Measurements from ENCODE around the gene PXK. TPM values are rescaled to one million over a fixed set of nuclear protein-coding genes. Genes with fewer than 3 reads are reported as not detected.
A peak's percentile ranks its signal among the peaks of the same experiment; 100 is the strongest.

Gene PXK
- total and polyA plus RNA-seq, 12 donors, result 5.6 to 40.5 (median 25.3) TPM

DNA sequence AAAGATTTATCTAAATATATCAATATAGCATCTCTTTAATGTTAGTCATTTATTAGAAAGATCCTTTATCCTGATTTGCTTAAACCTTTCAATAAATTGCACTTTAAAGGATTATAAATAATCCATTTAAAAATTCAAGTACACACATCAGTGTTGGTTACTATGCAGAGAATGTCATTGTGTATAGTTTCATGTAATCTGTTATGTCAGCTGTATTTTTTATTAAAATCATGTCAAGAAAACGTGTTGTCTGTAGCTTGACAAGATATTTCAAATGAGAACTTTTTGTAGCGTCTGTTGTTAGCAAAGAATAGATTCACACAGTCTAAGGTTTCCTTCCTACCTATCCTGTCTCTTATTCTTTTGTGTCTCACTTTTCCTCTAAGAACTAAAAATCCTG lies 93.1 kb downstream of the PXK start:
- no peaks in the 10 kb centered on the region for H3K27me3 ChIP-seq
- H3K9me3 ChIP-seq (replicated peaks in 1 of 3), result no peaks in the 10 kb centered on the region
- TF ChIP-seq POLR2A (IDR thresholded peaks at IDR 0.05) (no peak), CTCF (IDR thresholded peaks at IDR 0.05) (no peak)
- WGBS, 4 donors, result 68 to 76% (median 73%) methylated on average over 2 of the region's 2 CpGs
- no peaks in the 10 kb centered on the region for H3K4me1 ChIP-seq (replicated peaks in 1 of 2)
- H3K36me3 ChIP-seq (replicated peaks in 1 of 2), result peaks cover 0 to 82% of the 10 kb centered on the region in 2 donors
- intact Hi-C loops (cut with DNase I), result loop anchor here in 1 of 2 donors (10.0 kb wide), 1 partner anchor 109 kb away; the partner anchor contains the start of gene ACOX2
- H3K4me3 ChIP-seq, result no peak overlapping the region
- no peak for DNase-seq
- H3K27ac ChIP-seq, result no peak overlapping the region

- Histone ChIP-seq H3K36me3 (replicated peaks in 1 of 2) (peaks cover 0 to 81% of the 10 kb centered on the region in 2 donors), H3K4me1 (replicated peaks in 1 of 2) (peaks cover 10% of the 10 kb centered on the region in 2 donors), H3K9me3 (replicated peaks in 1 of 3) (no peaks in the 10 kb centered on the region), H3K27ac (no peak overlapping the region), H3K27me3 (no peaks in the 10 kb centered on the region), H3K4me3 (no peak overlapping the region)
- WGBS, 4 donors, result 70 to 81% (median 79%) methylated on average over 7 of the region's 7 CpGs
- TF ChIP-seq POLR2A (IDR thresholded peaks at IDR 0.05), result no peak
- no peak for TF ChIP-seq CTCF (IDR thresholded peaks at IDR 0.05)
- DNase-seq, result no peak
- intact Hi-C loops (cut with DNase I), result loop anchor here in 1 of 2 donors (10.0 kb wide), 1 partner anchor 107 kb away; the partner anchor contains the start of gene ACOX2
Observed at GRCh38 chr3:58427661-58428361, 95.1 kb downstream of the PXK start.

DNA sequence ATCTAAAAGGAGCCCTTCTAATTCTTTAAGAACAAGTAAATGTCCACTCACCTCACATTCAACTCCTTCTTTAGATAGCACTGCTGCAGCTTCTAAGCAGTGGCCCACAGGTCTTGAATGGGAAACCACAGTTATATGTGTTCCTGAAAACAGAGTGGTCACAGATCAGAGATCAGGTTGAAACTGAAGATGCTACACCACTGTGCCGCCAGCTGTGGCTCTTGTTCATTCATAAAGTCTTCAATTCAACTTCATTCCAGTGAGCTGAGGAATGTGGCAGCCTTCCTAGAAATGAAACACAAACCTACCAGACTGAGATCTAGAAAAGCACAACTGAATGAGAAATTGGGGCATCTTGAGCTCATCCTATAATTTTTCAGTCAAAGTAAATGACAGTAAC lies 97.0 kb downstream of the PXK start:
- Histone ChIP-seq H3K27ac (no peak overlapping the region), H3K9me3 (replicated peaks in 1 of 3) (no peaks in the 10 kb centered on the region), H3K27me3 (no peaks in the 10 kb centered on the region), H3K4me3 (no peak overlapping the region), H3K36me3 (replicated peaks in 1 of 2) (peaks cover 0 to 73% of the 10 kb centered on the region in 2 donors), H3K4me1 (replicated peaks in 1 of 2) (peaks cover 13 to 18% of the 10 kb centered on the region in 2 donors)
- no peak for DNase-seq
- WGBS, 4 donors, result 0 to 43% (median 16%) methylated on average over 1 of the region's 1 CpG
- no peak for TF ChIP-seq CTCF (IDR thresholded peaks at IDR 0.05)
- no peak for TF ChIP-seq POLR2A (IDR thresholded peaks at IDR 0.05)
- intact Hi-C loops (cut with DNase I), result loop anchor here in 1 of 2 donors (10.0 kb wide), 1 partner anchor 105 kb away; the partner anchor contains the start of gene ACOX2

GRCh38 chr3:58432905-58433304 lies 100.2 kb downstream of the PXK start:
- intact Hi-C loops (cut with DNase I), result no loop called here
- peaks cover 13 to 18% of the 10 kb centered on the region in 2 donors for H3K4me1 ChIP-seq (replicated peaks in 1 of 2)
- TF ChIP-seq POLR2A (IDR thresholded peaks at IDR 0.05), result no peak
- no peak for TF ChIP-seq CTCF (IDR thresholded peaks at IDR 0.05)
- no peaks in the 10 kb centered on the region for H3K9me3 ChIP-seq (replicated peaks in 1 of 3)
- H3K36me3 ChIP-seq (replicated peaks in 1 of 2), result peaks cover 0 to 40% of the 10 kb centered on the region in 2 donors
- 51 to 54% (median 53%) methylated on average over 6 of the region's 6 CpGs for WGBS, 4 donors
- peak overlapping the region in 3 of 4 donors; percentile 5 to 99 (median 71) for H3K4me3 ChIP-seq
- no peak for DNase-seq
- H3K27ac ChIP-seq, result peak overlapping the region in 4 of 5 donors; percentile 76 to 91 (median 86)
- no peaks in the 10 kb centered on the region for H3K27me3 ChIP-seq
